Hematopoietic multipotent progenitor cell (in vitro differentiated cells): ENCODE measurements around the gene LMF1. TPM values are rescaled to one million over a fixed set of nuclear protein-coding genes. Genes with fewer than 3 reads are reported as not detected.

Source experiments
- DNase-seq, 3 donors: peaks; one replicate each; pipeline ENCODE4 v3.0.0-alpha.2; 2011 to 2015; ENCODE audit warnings: low read depth in 2 of 3, low spot score in 2 of 3
- total RNA-seq: library from RNA; depleted of rRNA; stranded (reverse); fragments of >200 nt; gene quantifications from one replicate; pipeline ENCODE4 v1.2.3, GENCODE V29; 2012

LMF1 gene
- total RNA-seq, 1 donor, result 45.2 TPM

GRCh38 chr16:932831-933330 is 37.9 kb downstream of the LMF1 start:
- DNase-seq, result no peak

- DNase-seq, result no peak
Measured at GRCh38 chr16:931626-932500, 38.9 kb downstream of the LMF1 start.

- DNase-seq, result no peak
Measured at GRCh38 chr16:931171-931570, 39.6 kb downstream of the LMF1 start.

- DNase-seq, result no peak
Measured at GRCh38 chr16:930511-930910, 40.3 kb downstream of the LMF1 start.

- no peak for DNase-seq
Measured at GRCh38 chr16:930076-930475, 40.7 kb downstream of the LMF1 start.

- no peak for DNase-seq
Measured at GRCh38 chr16:929227-930073, 41.3 kb downstream of the LMF1 start.

- DNase-seq, result no peak
Measured at GRCh38 chr16:928526-928925, 42.3 kb downstream of the LMF1 start.

- DNase-seq, result no peak
Measured at GRCh38 chr16:927931-928330, 42.9 kb downstream of the LMF1 start.

- no peak for DNase-seq
Measured at GRCh38 chr16:927406-927805, 43.4 kb downstream of the LMF1 start.

- no peak for DNase-seq
Measured at GRCh38 chr16:926715-927114, 44.1 kb downstream of the LMF1 start.

GRCh38 chr16:924806-925205 is 46.0 kb downstream of the LMF1 start:
- no peak for DNase-seq

GRCh38 chr16:924063-924462 is 46.7 kb downstream of the LMF1 start:
- DNase-seq, result no peak

GRCh38 chr16:923184-923583 is 47.6 kb downstream of the LMF1 start:
- DNase-seq, result no peak

GRCh38 chr16:922051-922450 is 48.7 kb downstream of the LMF1 start:
- DNase-seq, result no peak

- no peak for DNase-seq
Measured at GRCh38 chr16:921321-921905, 49.4 kb downstream of the LMF1 start.

GRCh38 chr16:920717-921116 is 50.1 kb downstream of the LMF1 start:
- no peak for DNase-seq

- DNase-seq, result no peak
Measured at GRCh38 chr16:920051-920681, 50.6 kb downstream of the LMF1 start.

- no peak for DNase-seq
Measured at GRCh38 chr16:919658-920050, 51.1 kb downstream of the LMF1 start.

- DNase-seq, result no peak
Measured at GRCh38 chr16:918741-919657, 51.8 kb downstream of the LMF1 start.

GRCh38 chr16:918068-918467 is 52.7 kb downstream of the LMF1 start:
- DNase-seq, result no peak
